Activated naive CD4-positive, alpha-beta T cell (primary cell): ENCODE data around the gene GORASP2.
A peak's percentile ranks its signal among the peaks of the same experiment; 100 is the strongest.

Experiments used
- DNase-seq, 4 experiments: peaks; one replicate each; lab custom pipeline; 2025; lab: John Stamatoyannopoulos, UW

GORASP2 gene

GRCh38 chr2:170966648-170967396 lies 37.8 kb downstream of the GORASP2 start:
- no peak for DNase-seq

- no peak for DNase-seq
Measured at GRCh38 chr2:170967553-170967952, 38.5 kb downstream of the GORASP2 start.

DNA sequence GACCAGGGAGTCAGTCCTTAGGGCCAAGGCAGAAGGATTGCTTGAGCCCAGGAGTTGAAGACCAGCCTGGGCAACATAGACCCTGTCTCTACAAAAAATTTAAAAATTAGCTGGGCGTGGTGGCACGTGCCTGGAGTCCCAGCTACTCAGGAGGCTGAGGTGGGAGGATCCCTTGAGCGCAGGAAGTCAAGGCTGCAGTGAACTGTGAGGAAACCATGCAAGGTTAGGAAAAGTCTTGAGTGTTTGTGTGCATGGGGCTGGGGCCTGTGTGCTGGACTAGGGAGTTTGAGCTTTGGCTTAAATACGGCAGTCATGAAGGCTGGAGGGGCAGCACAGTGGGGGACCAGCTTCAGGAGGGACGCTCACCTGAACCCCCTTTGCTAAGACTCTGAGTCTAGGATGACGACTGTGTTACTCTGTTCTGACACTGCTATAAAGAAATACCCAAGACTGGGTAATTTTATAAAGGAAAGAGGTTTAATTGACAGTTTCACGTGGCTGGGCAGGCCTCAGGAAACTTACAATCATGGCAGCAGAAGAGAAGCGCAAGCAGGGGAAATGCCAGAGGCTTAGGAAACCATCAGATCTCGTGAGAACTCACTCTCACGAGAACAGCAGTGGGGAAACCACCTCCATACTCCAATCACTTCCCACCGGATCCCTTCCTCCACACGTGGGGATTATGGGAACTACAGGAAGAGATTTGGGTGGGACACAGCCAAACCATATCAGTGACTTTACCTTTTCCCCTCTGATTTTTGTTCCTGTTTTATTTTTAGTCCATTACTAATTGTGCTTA lies 39.4 kb downstream of the GORASP2 start:
- DNase-seq: no peak

- DNase-seq: no peak
Measured at GRCh38 chr2:170969030-170969429, 40.0 kb downstream of the GORASP2 start.

DNA sequence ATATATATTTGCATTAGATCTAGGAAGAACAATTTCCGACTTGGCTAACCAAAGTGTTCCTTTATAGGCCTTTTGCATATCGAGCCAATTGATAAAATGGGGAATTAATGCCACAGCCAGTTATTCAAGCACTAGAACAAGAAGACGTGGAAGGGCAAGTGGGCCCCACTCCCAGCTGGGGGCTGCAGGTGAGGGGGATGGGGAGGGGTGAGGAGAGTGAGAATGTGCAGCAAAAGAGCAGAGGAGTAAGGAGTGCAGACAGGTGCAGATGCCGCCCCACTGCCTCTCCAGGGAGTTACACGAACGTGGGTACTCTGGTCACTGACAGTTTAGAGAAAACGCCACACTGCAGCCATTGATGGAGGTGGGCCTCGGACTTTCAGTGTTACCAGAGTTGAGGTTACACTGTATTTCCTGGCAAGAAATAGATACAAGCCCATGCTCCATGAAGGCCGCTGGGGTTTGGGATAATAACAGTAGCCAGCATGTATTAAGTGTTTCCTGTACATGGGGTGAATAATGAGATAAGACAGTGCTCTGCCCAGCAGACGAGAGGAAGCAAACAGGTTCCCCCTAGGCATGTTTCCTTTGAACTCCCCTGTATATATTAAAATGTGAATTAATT lies 40.9 kb downstream of the GORASP2 start:
- DNase-seq: no peak

DNA sequence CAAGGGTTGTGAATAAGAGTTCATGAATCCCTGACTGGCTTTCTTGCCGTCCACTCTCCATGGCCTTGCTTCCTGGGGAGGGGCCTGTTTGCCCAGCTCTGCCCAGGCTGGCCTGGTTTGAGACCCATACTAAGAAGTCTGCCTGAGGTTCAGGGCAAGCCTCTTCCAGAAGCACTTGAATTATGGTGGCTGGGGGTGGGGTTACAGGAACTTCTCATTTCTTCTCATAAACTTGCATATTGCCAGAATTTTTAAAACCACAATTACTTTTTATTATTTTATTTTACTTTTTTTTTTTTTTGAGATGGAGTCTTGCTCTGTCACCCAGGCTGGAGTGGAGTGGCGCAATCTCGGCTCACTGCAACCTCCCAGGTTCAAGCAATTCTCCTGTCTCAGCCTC lies 42.0 kb downstream of the GORASP2 start:
- DNase-seq: no peak

- DNase-seq: no peak
Measured at GRCh38 chr2:170972296-170973224, 43.5 kb downstream of the GORASP2 start.

- DNase-seq: no peak
Measured at GRCh38 chr2:170973225-170973491, 44.1 kb downstream of the GORASP2 start.

GRCh38 chr2:170973492-170974303 lies 44.6 kb downstream of the GORASP2 start:
- peak; percentile 78 to 88 (median 81) for DNase-seq

- no peak for DNase-seq
Measured at GRCh38 chr2:170974304-170974993, 45.4 kb downstream of the GORASP2 start.

DNA sequence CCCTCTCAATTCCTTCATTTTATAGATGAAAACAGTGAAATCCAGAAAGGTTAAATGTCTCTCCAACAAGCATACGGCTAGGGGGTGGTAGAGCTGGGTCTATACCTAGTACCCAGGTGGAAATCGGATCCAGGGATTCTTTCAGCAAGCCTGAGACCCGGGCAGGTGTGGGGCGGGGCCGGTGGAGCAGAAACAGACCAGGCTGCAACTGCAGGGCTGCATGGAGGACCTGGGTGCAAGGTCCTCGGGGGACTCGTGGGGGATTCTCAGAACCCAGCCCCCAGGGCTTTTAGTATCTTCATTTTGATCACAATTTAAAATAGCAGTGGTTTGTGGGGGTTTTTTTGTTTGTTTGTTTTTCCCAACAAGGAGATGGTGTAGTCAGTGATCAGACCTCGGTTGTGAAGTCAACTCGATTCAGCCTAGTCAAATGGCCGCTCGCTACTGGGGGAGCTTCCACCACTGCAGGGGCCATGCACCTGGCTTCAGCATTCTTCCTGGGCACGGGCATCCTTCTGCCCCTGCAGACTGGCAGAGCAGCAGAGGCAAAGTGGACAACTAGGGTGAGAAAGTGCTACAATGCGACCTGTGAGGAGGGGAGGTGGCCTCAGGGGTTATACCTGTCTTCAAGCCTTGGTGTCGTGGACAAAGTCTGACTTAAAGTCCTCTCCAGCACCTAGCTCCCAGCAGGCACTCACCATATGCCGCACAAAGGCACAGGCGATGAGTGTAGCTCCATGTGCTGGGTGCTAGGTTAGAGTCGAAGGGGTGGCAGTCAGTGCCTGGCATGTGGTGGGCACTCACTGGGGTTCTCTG lies 46.3 kb downstream of the GORASP2 start:
- no peak for DNase-seq

DNA sequence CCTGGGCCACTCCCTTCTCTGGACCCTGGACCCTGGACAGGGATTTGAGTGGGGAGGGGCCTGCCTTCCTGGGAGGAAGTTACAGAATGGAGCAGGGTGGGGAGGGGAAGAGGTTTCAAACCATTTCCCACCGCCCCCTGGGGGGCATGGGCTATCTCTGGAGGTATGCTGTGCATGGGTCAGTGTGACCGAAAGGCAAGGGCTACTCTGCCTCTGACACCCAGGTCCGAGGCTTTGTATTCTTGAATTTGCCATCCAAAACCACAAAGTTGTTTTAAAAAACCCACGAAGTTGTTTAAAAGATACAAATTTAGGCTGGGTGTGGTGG lies 46.9 kb downstream of the GORASP2 start:
- DNase-seq: no peak

DNA sequence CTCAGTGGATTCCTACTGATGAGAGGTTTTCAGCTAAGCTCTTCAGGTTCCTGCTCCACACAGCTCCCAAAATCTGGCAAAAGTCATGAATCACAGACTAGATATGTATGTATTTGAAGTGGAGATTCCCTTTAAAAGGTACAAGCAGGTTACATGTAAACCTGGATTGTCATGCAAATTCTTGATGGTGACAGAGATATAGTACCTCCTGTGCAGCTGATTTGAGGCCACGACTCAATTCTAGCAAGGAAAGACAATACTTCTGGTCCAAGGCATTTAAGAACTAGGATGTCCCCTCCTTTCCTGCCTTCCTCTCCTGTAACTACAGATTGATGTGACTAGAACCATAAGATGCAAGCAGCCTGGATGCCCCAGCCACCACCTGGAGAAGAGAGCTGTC lies 55.0 kb downstream of the GORASP2 start:
- no peak for DNase-seq

- DNase-seq: no peak
Measured at GRCh38 chr2:170985407-170985806, 56.4 kb downstream of the GORASP2 start.

DNA sequence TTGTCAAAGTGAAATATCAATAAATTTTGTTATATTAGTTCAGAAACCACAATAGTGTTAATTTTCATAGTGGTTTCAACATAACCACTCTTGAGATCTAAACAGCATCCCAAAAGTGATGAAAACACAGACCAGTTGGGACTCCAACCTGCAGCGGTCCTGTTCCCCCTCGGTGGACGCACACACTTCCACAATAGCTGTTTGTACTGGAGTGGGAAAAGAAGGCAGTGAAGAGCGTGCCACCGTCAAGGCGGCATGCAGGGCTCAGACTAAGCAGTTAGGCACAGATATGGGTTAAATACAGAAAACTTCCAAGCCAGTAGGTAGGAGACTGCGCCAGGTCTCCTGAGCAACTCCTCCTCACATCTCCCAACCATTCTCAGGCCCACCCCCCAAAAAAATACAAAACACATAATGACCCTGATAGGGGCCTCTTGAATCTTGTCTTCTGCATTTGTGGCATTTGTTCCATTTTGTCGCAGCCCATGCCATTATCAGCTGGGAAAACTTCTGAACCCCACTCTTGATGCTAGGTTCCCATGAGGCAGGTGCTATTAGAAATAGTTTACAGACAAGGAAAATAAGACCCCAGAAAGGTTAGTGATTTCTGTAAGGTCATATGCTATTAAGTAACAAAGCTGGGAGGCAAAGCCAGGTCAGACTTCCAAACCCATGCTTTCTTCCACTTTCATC lies 57.7 kb downstream of the GORASP2 start:
- DNase-seq: no peak

GRCh38 chr2:170991398-170992182 lies 62.5 kb downstream of the GORASP2 start:
- DNase-seq: no peak

- no peak for DNase-seq
Measured at GRCh38 chr2:170996316-170996715, 67.3 kb downstream of the GORASP2 start.

GRCh38 chr2:170997893-170998597 lies 69.0 kb downstream of the GORASP2 start:
- DNase-seq: no peak
